Thyroid gland (tissue), 4 donors: ENCODE results near the gene GOLGA6C. TPM values are rescaled to one million over a fixed set of nuclear protein-coding genes. Genes with fewer than 3 reads are reported as not detected.
A peak's percentile ranks its signal among the peaks of the same experiment; 100 is the strongest.
"Not testable (repeated sequence)": the region's sequence is repeated elsewhere in the genome, so short reads cannot be mapped to it uniquely, and the experiment has no call there.

ENCODE experiments used
- DNase-seq, 2 donors: peaks; one replicate each; pipeline ENCODE4 v3.0.0-alpha.2; 2019
- H3K27ac ChIP-seq, 3 donors: fragments of 200-600 bp; sonication (generic); 1 replicate in 2 of 3; 2 replicates in 1 of 3; pipeline ENCODE4 v1.5.1; 2016 to 2019; ENCODE audit warnings: mild to moderate bottlenecking in 1 of 3, moderate library complexity in 1 of 3
- H3K27me3 ChIP-seq: fragments of 200-600 bp; sonication (generic); one replicate; pipeline ENCODE4 v1.5.1; 2019
- H3K36me3 ChIP-seq, 2 donors: fragments of 200-600 bp; sonication (generic); one replicate each; pipeline ENCODE4 v1.5.1; 2016 to 2019
- H3K4me1 ChIP-seq, 2 donors: fragments of 200-600 bp; sonication (generic); one replicate each; pipeline ENCODE4 v1.5.1; 2017 to 2019
- H3K4me3 ChIP-seq, 3 donors: fragments of 200-600 bp; sonication (generic); replicated peaks in 1 of 3; 1 replicate in 2 of 3; 2 replicates in 1 of 3; pipeline ENCODE4 v1.5.1; 2016; ENCODE audit warnings: mild to moderate bottlenecking in 1 of 3
- H3K9me3 ChIP-seq: fragments of 200-600 bp; sonication (generic); one replicate; pipeline ENCODE4 v1.5.1; 2017
- CTCF ChIP-seq, 6 experiments: fragments of 200-600 bp in 3 of 6; fragments of 450-650 bp in 3 of 6; sonication (generic) in 3 of 6; IDR thresholded peaks; one replicate each; pipeline ENCODE4 v1.5.1; 2016 to 2019; ENCODE audit warnings: antibody characterized with exemption in 6 of 6, mild to moderate bottlenecking in 2 of 6, inconsistent platforms in 1 of 6, moderate library complexity in 1 of 6
- WGBS, 2 donors: methylation state at CpG; one replicate each; pipeline ENCODE4 v1.1.5; 2017; 5-methylcytosine and 5-hydroxymethylcytosine counted together
- intact Hi-C: fragments of 100-400 bp; cut with DNase I; formaldehyde crosslinking; loops from one replicate; pipeline ENCODE4 v1.15.1; 2023
- total RNA-seq, 4 donors: library from RNA; depleted of rRNA; stranded (reverse); fragments of >200 nt; gene quantifications; one replicate each; pipeline ENCODE4 v1.2.3, GENCODE V29; 2016

The GOLGA6C gene
- total RNA-seq, 4 donors from 2014 or later: not detected

GRCh38 chr15:75273751-75274359, 15.7 kb downstream of the GOLGA6C start:
- not testable (repeated sequence) for DNase-seq, H3K27me3 ChIP-seq, H3K4me1 ChIP-seq, H3K27ac ChIP-seq, H3K36me3 ChIP-seq, H3K4me3 ChIP-seq, H3K9me3 ChIP-seq
- WGBS, 2 donors: 55 to 100% methylated on average over 1 of the region's 8 CpGs
- intact Hi-C loops: loop anchor here (10.0 kb wide), 1 partner anchor 949 kb away; no protein-coding TSS in a partner anchor

DNA sequence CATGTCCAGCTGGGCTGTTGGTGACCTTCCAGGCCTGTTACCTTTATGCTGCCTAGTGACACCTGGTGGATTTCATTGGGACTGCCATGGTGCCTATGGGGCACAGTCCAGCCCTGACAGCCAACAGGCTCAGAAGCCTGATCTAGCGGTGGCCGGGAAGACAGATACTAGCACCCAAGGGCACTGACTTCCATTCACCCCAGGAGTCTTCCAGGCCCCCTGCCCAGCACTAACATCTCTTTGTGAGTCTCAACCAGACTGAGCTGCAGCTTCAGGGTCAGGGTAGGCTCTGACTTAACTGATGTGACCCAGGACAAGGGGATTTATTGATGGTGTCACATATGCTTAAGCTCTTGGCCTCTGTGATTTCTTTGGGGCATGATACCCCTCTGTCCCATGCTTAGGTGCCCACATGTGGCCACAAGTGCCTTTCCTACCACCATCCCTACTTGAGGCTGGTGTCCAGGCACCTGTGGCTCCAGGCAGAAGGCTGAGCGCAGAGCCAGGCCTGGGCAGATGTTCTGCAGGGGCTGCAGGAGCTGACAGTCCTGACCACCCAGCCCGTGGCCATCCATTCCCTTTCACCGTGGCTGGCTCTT, 16.5 kb downstream of the GOLGA6C start:
- not testable (repeated sequence) for H3K4me3 ChIP-seq, H3K4me1 ChIP-seq, H3K36me3 ChIP-seq, H3K27ac ChIP-seq, H3K27me3 ChIP-seq, H3K9me3 ChIP-seq
- peak; percentile 38 to 71 (median 62) for TF ChIP-seq CTCF (IDR thresholded peaks at IDR 0.05)
- intact Hi-C loops: loop anchor here (10.0 kb wide), 1 partner anchor 950 kb away; no protein-coding TSS in a partner anchor
- peak; percentile 89 to 91 for DNase-seq
- 60 to 64% methylated on average over 5 of the region's 5 CpGs for WGBS, 2 donors

GRCh38 chr15:75275617-75276016, 17.5 kb downstream of the GOLGA6C start:
- not testable (repeated sequence) for H3K27ac ChIP-seq, DNase-seq, H3K36me3 ChIP-seq, H3K4me1 ChIP-seq, H3K27me3 ChIP-seq, H3K4me3 ChIP-seq, H3K9me3 ChIP-seq
- intact Hi-C loops: loop anchor here (10.0 kb wide), 1 partner anchor 951 kb away; no protein-coding TSS in a partner anchor
- WGBS, 2 donors: 70 to 83% methylated on average over 3 of the region's 3 CpGs

GRCh38 chr15:75278497-75278896, 20.4 kb downstream of the GOLGA6C start:
- intact Hi-C loops: loop anchor here (10.0 kb wide), 1 partner anchor 954 kb away; no protein-coding TSS in a partner anchor
- not testable (repeated sequence) for H3K27ac ChIP-seq, H3K36me3 ChIP-seq, H3K4me3 ChIP-seq, H3K9me3 ChIP-seq, H3K27me3 ChIP-seq, DNase-seq, H3K4me1 ChIP-seq
- 33 to 50% methylated on average over 1 of the region's 1 CpG for WGBS, 2 donors

DNA sequence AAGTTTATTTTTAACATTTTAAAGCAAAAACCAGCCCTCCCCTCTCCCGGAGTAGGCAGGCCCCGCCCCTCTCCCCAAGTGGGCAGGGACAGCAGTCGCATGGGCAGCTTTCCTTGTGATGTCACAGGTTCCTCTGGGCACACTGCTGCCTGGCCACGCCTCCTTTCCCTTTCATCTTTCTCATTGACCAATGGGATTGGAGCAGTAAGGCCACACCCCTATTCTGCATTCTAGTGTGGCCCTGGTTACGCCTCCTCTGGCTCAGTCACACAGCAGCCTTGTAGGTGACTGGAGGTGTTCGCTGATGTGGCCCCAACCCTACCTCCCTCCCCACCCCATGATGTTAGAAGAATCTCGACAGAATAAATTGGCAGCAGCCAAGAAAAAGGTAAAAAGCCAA, 24.4 kb downstream of the GOLGA6C start, which contains the start of gene GOLGA6D:
GOLGA6D (plus strand) TSS at position 264 of the 400 bp plus-strand sequence; CDS start at position 305, 41 bp downstream.
- H3K27ac ChIP-seq, H3K36me3 ChIP-seq, intact Hi-C loops, H3K27me3 ChIP-seq, H3K9me3 ChIP-seq, H3K4me1 ChIP-seq, H3K4me3 ChIP-seq, DNase-seq: not testable (repeated sequence)
- no CpG with 5 or more reads among the region's 7 CpGs for WGBS, 2 donors

GRCh38 chr15:75284152-75284551, 26.0 kb downstream of the GOLGA6C start:
- H3K27me3 ChIP-seq, H3K36me3 ChIP-seq, H3K9me3 ChIP-seq, H3K27ac ChIP-seq, H3K4me3 ChIP-seq, DNase-seq, intact Hi-C loops, H3K4me1 ChIP-seq: not testable (repeated sequence)
- no CpG with 5 or more reads among the region's 3 CpGs for WGBS, 2 donors

DNA sequence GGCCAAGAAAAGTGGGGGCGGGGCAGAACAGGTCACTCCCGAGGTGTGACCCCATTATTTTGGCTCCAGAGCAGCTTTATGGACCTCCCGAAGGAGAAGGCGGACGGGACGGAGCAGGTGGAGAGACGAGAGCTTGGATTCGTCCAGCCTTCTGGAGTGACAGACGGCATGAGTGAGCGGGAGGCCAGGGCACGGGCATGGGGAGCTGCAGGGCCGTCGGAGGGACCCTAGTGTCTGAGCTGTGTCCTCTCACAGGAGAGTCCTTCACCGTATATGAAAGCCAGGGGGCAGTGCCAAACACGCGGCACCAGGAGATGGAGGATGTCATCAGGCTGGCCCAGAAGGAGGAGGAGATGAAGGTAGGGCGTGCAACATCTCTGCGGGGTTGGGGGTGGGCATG, 35.5 kb downstream of the GOLGA6C start:
- H3K27ac ChIP-seq, H3K4me3 ChIP-seq, intact Hi-C loops, H3K36me3 ChIP-seq, H3K4me1 ChIP-seq, DNase-seq, H3K9me3 ChIP-seq, H3K27me3 ChIP-seq: not testable (repeated sequence)
- WGBS, 2 donors: no CpG with 5 or more reads among the region's 18 CpGs

GRCh38 chr15:75298541-75299310, 40.6 kb downstream of the GOLGA6C start:
- H3K27me3 ChIP-seq: not testable (repeated sequence)
- DNase-seq: peak; percentile 73 to 76

More at GRCh38 chr15:75298541-75299310, 40.6 kb downstream of the GOLGA6C start:
- H3K27ac ChIP-seq, H3K36me3 ChIP-seq, H3K4me3 ChIP-seq, H3K9me3 ChIP-seq, intact Hi-C loops, H3K4me1 ChIP-seq: not testable (repeated sequence)
- WGBS, 2 donors: 20 to 70% methylated on average over 2 to 5 of the region's 13 CpGs
